Measurements from ENCODE around the gene A4GALT. TPM values are rescaled to one million over a fixed set of nuclear protein-coding genes. Genes with fewer than 3 reads are reported as not detected.
"Not testable (repeated sequence)": the region's sequence is repeated elsewhere in the genome, so short reads cannot be mapped to it uniquely, and the experiment has no call there.

Gene A4GALT
- total RNA-seq, 1 donor from 2014 or later, result 14.2 TPM

GRCh38 chr22:42742940-42743339 is 22.3 kb upstream of the A4GALT start:
- DNase-seq (ENCODE audit: low spot score), result no peak

- not testable (repeated sequence) for DNase-seq (ENCODE audit: low spot score)
Measured at GRCh38 chr22:42740320-42740719, 19.6 kb upstream of the A4GALT start.

- no peak for DNase-seq (ENCODE audit: low spot score)
Measured at GRCh38 chr22:42734406-42734805, 13.7 kb upstream of the A4GALT start.

- DNase-seq (ENCODE audit: low spot score), result not testable (repeated sequence)
Measured at GRCh38 chr22:42733394-42733793, 12.7 kb upstream of the A4GALT start.

GRCh38 chr22:42732081-42732480 is 11.4 kb upstream of the A4GALT start:
- no peak for DNase-seq (ENCODE audit: low spot score)

GRCh38 chr22:42726811-42727210 is 6.1 kb upstream of the A4GALT start:
- DNase-seq (ENCODE audit: low spot score), result no peak

- DNase-seq (ENCODE audit: low spot score), result no peak
Measured at GRCh38 chr22:42725606-42726355, 5.1 kb upstream of the A4GALT start.

- no peak for DNase-seq (ENCODE audit: low spot score)
Measured at GRCh38 chr22:42724062-42724461, 3.4 kb upstream of the A4GALT start.

GRCh38 chr22:42721045-42721434 is 370 bp upstream of the A4GALT start:
- DNase-seq (ENCODE audit: low spot score), result no peak

- no peak for DNase-seq (ENCODE audit: low spot score)
Measured at GRCh38 chr22:42719656-42720262, 911 bp downstream of the A4GALT start.

GRCh38 chr22:42719133-42719532 is 1.5 kb downstream of the A4GALT start:
- DNase-seq (ENCODE audit: low spot score), result peak; percentile 54

- no peak for DNase-seq (ENCODE audit: low spot score)
Measured at GRCh38 chr22:42717197-42717928, 3.3 kb downstream of the A4GALT start.

- DNase-seq (ENCODE audit: low spot score), result no peak
Measured at GRCh38 chr22:42716649-42717127, 4.0 kb downstream of the A4GALT start.

- DNase-seq (ENCODE audit: low spot score), result no peak
Measured at GRCh38 chr22:42716221-42716620, 4.4 kb downstream of the A4GALT start.

- no peak for DNase-seq (ENCODE audit: low spot score)
Measured at GRCh38 chr22:42714768-42715390, 5.8 kb downstream of the A4GALT start.

GRCh38 chr22:42714308-42714707 is 6.4 kb downstream of the A4GALT start:
- no peak for DNase-seq (ENCODE audit: low spot score)

- DNase-seq (ENCODE audit: low spot score), result no peak
Measured at GRCh38 chr22:42711895-42712837, 8.5 kb downstream of the A4GALT start.

- no peak for DNase-seq (ENCODE audit: low spot score)
Measured at GRCh38 chr22:42711281-42711731, 9.4 kb downstream of the A4GALT start.

- DNase-seq (ENCODE audit: low spot score), result no peak
Measured at GRCh38 chr22:42708417-42708816, 12.3 kb downstream of the A4GALT start.

GRCh38 chr22:42707496-42707895 is 13.2 kb downstream of the A4GALT start:
- no peak for DNase-seq (ENCODE audit: low spot score)

- no peak for DNase-seq (ENCODE audit: low spot score)
Measured at GRCh38 chr22:42704896-42705295, 15.8 kb downstream of the A4GALT start.
